Gastroesophageal sphincter (tissue), 4 donors: ENCODE measurements around the gene ACO1. TPM values are rescaled to one million over a fixed set of nuclear protein-coding genes. Genes with fewer than 3 reads are reported as not detected.

ENCODE experiments used
- ATAC-seq: fragments of 150-250 bp; one replicate; pipeline ENCODE4 v1.9.1; 2016; ENCODE audit warnings: mild to moderate bottlenecking, moderate library complexity
- H3K27ac ChIP-seq, 4 donors: fragments of 200-600 bp; sonication (generic) in 3 of 4; 1 replicate in 3 of 4; 2 replicates in 1 of 4; pipeline ENCODE4 v1.5.1; 2016 to 2019
- H3K27me3 ChIP-seq: fragments of 200-600 bp; sonication (generic); one replicate; pipeline ENCODE4 v1.5.1; 2019
- H3K36me3 ChIP-seq, 2 donors: fragments of 200-600 bp; sonication (generic); one replicate each; pipeline ENCODE4 v1.5.1; 2019; ENCODE audit warnings: control low read depth in 1 of 2
- H3K4me1 ChIP-seq, 3 donors: fragments of 200-600 bp; sonication (generic); 1 replicate in 2 of 3; 2 replicates in 1 of 3; pipeline ENCODE4 v1.5.1; 2016 to 2019; ENCODE audit warnings: control low read depth in 2 of 3
- H3K4me3 ChIP-seq, 2 donors: fragments of 200-600 bp; sonication (generic); one replicate each; pipeline ENCODE4 v1.5.1; 2019; ENCODE audit warnings: mild to moderate bottlenecking in 1 of 2, moderate library complexity in 1 of 2
- H3K9me3 ChIP-seq, 3 donors: fragments of 200-600 bp; sonication (generic); one replicate each; pipeline ENCODE4 v1.5.1; 2017 to 2019; ENCODE audit warnings: control low read depth in 2 of 3
- EP300 ChIP-seq: sonication (generic); formaldehyde crosslinking; IDR thresholded peaks from one replicate; pipeline ENCODE4 v1.6.1; 2017; ENCODE audit warnings: antibody characterized with exemption, mild to moderate bottlenecking
- POLR2A ChIP-seq, 2 donors: fragments of 450-650 bp; IDR thresholded peaks; one replicate each; pipeline ENCODE4 v1.6.1; 2017; ENCODE audit warnings: antibody characterized with exemption in 2 of 2, mild to moderate bottlenecking in 2 of 2, moderate library complexity in 1 of 2
- POLR2AphosphoS5 ChIP-seq: sonication (generic); formaldehyde crosslinking; IDR thresholded peaks from one replicate; pipeline ENCODE4 v1.6.1; 2017; ENCODE audit warnings: antibody characterized with exemption
- WGBS, 2 donors: methylation state at CpG; one replicate each; pipeline ENCODE4 v1.1.5; 2018; ENCODE audit warnings: low coverage in 1 of 2; 5-methylcytosine and 5-hydroxymethylcytosine counted together
- total RNA-seq, 4 donors: library from RNA; depleted of rRNA; stranded (reverse); fragments of >200 nt; gene quantifications; one replicate each; pipeline ENCODE4 v1.1.0, GENCODE V29; 2016

Gene ACO1
- total RNA-seq, 4 donors from 2014 or later: 54.5 to 88.4 (median 80.2) TPM

- H3K27ac ChIP-seq: no peak overlapping the region
- H3K4me1 ChIP-seq: no peaks in the 10 kb centered on the region
- WGBS, 2 donors: 88 to 89% methylated on average over 2 to 3 of the region's 3 CpGs
- TF ChIP-seq EP300 (no peak), POLR2AphosphoS5 (no peak), POLR2A (IDR thresholded peaks at IDR 0.05) (no peak)
- no peak overlapping the region for H3K4me3 ChIP-seq
- peaks cover 0 to 37% of the 10 kb centered on the region in 2 donors for H3K36me3 ChIP-seq
- ATAC-seq: no peak
- H3K9me3 ChIP-seq: no peaks in the 10 kb centered on the region
- no peaks in the 10 kb centered on the region for H3K27me3 ChIP-seq
Measured at GRCh38 chr9:32503008-32503407, 118.6 kb downstream of the ACO1 start.

Other genes with a start within 250 kb of the ACO1 start
- 10 to 100 TPM in 1 of 4 donors, 1 to 10 TPM in 3; 6.8 to 14.3 (median 8.3) TPM for gene RIGI, start 141.6 kb downstream of the ACO1 start, total RNA-seq
- 10 to 100 TPM in 1 of 4 donors, 1 to 10 TPM in 3; 4.0 to 12.5 (median 8.2) TPM for gene SMIM27, start 167.7 kb downstream of the ACO1 start, total RNA-seq
- gene TOPORS, start 167.9 kb downstream of the ACO1 start, total RNA-seq: 10 to 100 TPM; 16.5 to 28.5 (median 25.5) TPM
- 10 to 100 TPM; 47.3 to 71.1 (median 55.9) TPM for gene NDUFB6, start 188.5 kb downstream of the ACO1 start, total RNA-seq